Measurements from ENCODE around the gene CHMP3.

The CHMP3 gene

DNA sequence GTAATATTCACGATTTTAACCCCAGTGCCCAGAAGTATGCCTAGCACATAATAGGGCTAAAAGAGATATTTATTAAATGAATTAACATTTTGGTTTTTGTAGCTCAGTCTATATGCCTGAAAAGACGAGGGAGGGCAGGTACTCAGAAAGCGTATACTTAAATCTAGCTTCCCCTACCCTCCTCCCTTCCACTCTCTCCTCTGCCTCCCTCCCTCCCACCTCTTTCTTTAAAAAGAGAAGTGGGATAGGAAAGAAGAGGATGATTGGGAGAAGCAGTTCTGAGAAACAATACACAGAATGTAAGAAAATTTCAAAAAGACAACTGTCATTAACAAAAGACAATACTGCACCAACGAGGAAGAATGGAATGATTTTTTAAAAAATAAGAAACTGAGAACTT is 39.8 kb downstream of the CHMP3 start:
- Histone ChIP-seq H3K27me3 (ENCODE audit: insufficient read depth, low read length) (no peaks in the 10 kb centered on the region), H3K36me3 (ENCODE audit: insufficient read depth, low read depth, low read length) (peaks cover 20% of the 10 kb centered on the region; the same call in 1 of the 2 replicates), H3K4me1 (ENCODE audit: insufficient read depth, low read length) (no peaks in the 10 kb centered on the region), H3K9ac (ENCODE audit: low read depth, low read length) (no peak overlapping the region), H3K9me3 (ENCODE audit: insufficient read depth, low read depth, low read length) (peaks cover 4% of the 10 kb centered on the region; the same call in 1 of the 2 replicates), H3K27ac (ENCODE audit: low read length) (no peak overlapping the region), H3K4me3 (ENCODE audit: low read length) (no peak overlapping the region)

DNA sequence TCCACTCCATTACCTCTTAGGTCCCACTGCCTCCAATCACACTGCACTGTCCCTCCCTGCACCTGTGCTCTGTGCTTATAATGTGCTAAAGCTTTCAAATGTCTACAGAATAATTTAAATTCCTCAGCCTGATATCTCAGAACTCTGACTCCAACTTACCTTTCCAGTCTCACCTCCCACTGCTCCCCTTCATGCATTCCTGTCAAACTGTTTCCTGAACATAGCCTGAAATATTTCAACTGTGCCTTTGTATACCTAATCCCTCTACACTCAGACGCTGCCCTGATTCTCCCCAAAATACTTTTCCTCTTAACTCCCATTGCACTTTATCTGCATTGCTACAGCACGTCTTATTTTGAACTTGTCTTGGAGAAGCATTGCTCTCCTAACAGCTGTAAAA is 40.5 kb downstream of the CHMP3 start:
- no peaks in the 10 kb centered on the region for H3K4me1 ChIP-seq (ENCODE audit: insufficient read depth, low read length)
- H3K27me3 ChIP-seq (ENCODE audit: insufficient read depth, low read length): no peaks in the 10 kb centered on the region

DNA sequence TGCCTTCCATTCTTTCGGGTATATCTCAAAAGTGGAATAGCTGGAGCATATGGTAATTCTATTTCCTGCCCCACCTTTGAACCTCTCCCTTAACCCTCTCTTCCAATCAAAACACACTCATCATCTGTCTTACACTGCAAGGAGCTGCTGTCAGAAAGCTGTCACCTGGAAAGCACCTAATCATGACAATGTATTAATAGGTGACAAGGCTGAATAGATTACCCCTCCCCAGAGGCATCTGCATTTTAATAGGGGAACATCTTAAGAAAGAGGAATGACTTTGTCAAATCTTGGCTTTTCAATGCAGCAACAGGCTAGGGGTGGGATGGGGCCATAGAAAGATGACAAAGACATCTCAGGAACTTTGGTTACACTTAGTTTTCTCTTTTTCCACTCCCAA is 41.3 kb downstream of the CHMP3 start:
- peaks cover 4% of the 10 kb centered on the region; the same call in 1 of the 2 replicates for H3K9me3 ChIP-seq (ENCODE audit: insufficient read depth, low read depth, low read length)
- H3K4me1 ChIP-seq (ENCODE audit: insufficient read depth, low read length): no peaks in the 10 kb centered on the region
- no peaks in the 10 kb centered on the region for H3K27me3 ChIP-seq (ENCODE audit: insufficient read depth, low read length)
- H3K4me3 ChIP-seq (ENCODE audit: low read length): no peak overlapping the region
- peaks cover 8% of the 10 kb centered on the region; the same call in 1 of the 2 replicates for H3K36me3 ChIP-seq (ENCODE audit: insufficient read depth, low read depth, low read length)
- no peak overlapping the region for H3K27ac ChIP-seq (ENCODE audit: low read length)
- no peak overlapping the region for H3K9ac ChIP-seq (ENCODE audit: low read depth, low read length)

More for the DNA sequence above, 40.5 kb downstream of the CHMP3 start:
- no peak overlapping the region for H3K4me3 ChIP-seq (ENCODE audit: low read length)
- H3K9me3 ChIP-seq (ENCODE audit: insufficient read depth, low read depth, low read length): peaks cover 4% of the 10 kb centered on the region; the same call in 1 of the 2 replicates
- H3K27ac ChIP-seq (ENCODE audit: low read length): no peak overlapping the region
- H3K36me3 ChIP-seq (ENCODE audit: insufficient read depth, low read depth, low read length): peaks cover 14% of the 10 kb centered on the region; the same call in 1 of the 2 replicates
- H3K9ac ChIP-seq (ENCODE audit: low read depth, low read length): no peak overlapping the region

DNA sequence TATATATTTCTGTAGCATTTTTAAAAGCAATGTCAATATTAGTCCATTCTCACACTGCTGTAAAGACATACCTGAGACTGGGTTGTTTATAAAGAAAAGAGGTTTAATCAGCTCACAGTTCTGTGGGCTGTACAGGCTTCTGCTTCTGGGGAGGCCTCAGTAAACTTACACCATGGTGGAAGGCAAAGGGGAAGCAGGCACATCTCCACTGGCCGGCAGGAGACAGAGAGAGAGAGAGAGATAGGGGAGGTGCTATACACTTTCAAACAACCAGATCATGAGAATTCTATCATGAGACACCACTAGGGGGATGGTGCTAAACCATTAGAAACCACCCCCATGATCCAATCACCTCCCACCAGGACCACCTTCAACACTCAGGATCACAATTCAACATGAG is 43.1 kb downstream of the CHMP3 start:
- Histone ChIP-seq H3K4me3 (ENCODE audit: low read length) (no peak overlapping the region), H3K36me3 (ENCODE audit: insufficient read depth, low read depth, low read length) (no peaks in the 10 kb centered on the region), H3K27me3 (ENCODE audit: insufficient read depth, low read length) (no peaks in the 10 kb centered on the region), H3K4me1 (ENCODE audit: insufficient read depth, low read length) (no peaks in the 10 kb centered on the region), H3K27ac (ENCODE audit: low read length) (no peak overlapping the region), H3K9me3 (ENCODE audit: insufficient read depth, low read depth, low read length) (peaks cover 4% of the 10 kb centered on the region; the same call in 1 of the 2 replicates), H3K9ac (ENCODE audit: low read depth, low read length) (no peak overlapping the region)

DNA sequence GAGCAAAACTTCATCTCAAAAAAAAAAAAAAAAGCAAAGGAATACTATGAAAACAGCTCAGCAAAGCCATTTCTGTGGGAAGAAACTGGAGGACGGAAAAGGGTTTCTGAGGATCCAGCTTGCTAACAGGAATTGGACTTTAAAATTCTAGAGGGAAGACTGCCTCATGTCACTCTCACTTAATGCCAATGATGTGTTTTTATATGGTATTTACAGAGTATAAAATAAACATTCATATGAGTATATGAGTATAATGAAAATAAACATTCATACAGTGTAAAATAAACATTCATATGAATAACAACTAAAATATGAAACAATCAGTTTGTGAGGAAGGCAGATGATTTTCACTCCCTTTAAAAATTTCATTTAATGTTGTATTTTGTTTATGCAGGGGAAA is 43.9 kb downstream of the CHMP3 start:
- Histone ChIP-seq H3K36me3 (ENCODE audit: insufficient read depth, low read depth, low read length) (no peaks in the 10 kb centered on the region), H3K27me3 (ENCODE audit: insufficient read depth, low read length) (no peaks in the 10 kb centered on the region), H3K9ac (ENCODE audit: low read depth, low read length) (no peak overlapping the region), H3K4me1 (ENCODE audit: insufficient read depth, low read length) (no peaks in the 10 kb centered on the region), H3K9me3 (ENCODE audit: insufficient read depth, low read depth, low read length) (peaks cover 4% of the 10 kb centered on the region; the same call in 1 of the 2 replicates), H3K27ac (ENCODE audit: low read length) (no peak overlapping the region), H3K4me3 (ENCODE audit: low read length) (no peak overlapping the region)

DNA sequence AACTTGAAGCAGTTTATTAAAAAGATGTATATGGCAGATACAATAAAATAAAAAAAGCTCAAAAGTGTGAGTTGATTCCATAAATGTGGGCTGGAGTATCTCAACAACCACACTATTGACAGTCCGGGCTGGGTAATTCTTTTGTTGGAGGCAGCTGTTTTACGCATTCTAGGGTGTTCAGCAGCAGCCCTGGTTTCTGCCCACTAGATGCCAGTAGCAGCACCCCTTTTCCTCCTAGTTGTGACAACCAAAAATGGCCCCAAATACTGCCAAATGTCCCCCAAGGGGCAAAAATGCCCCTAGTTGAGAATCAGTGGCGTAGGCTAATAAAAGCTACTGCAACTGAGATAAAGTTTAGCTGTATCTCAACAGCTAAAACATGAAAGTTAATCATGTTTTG is 44.8 kb downstream of the CHMP3 start:
- H3K4me1 ChIP-seq (ENCODE audit: insufficient read depth, low read length): no peaks in the 10 kb centered on the region
- H3K27ac ChIP-seq (ENCODE audit: low read length): no peak overlapping the region
- H3K9ac ChIP-seq (ENCODE audit: low read depth, low read length): no peak overlapping the region
- H3K36me3 ChIP-seq (ENCODE audit: insufficient read depth, low read depth, low read length): no peaks in the 10 kb centered on the region
- H3K9me3 ChIP-seq (ENCODE audit: insufficient read depth, low read depth, low read length): peaks cover 4% of the 10 kb centered on the region; the same call in 1 of the 2 replicates
- H3K4me3 ChIP-seq (ENCODE audit: low read length): no peak overlapping the region
- no peaks in the 10 kb centered on the region for H3K27me3 ChIP-seq (ENCODE audit: insufficient read depth, low read length)

DNA sequence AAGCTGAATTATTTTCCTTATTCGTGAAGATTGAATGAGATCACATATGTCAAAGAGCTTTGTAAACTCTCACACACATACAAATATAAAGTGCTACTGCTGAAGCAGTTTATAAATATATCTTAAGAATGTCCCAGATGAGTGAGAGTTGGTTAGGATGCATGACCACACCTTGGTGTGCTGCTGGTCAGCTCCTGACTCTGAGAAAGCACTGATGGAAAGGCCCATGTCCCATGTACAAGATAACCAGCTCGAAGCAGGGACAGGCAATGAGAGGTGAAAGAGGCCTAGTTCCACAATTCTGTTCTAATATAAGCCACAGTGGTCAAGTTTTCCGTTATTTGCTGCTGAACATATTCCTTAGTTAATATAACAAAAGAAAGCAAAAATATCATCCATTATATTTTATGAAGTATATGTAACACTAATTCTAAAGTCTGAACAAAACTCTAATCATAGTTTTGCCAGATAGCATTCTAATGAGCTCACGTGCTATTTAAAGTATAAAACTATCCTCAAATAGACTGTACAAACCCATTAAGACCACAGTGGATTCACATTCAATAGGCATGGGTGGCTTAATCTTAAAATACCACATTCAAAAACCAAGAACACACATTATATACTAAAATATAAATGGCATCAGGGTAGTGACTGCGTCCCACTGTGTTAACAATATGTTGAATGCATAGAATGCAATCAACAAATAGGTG is 49.1 kb downstream of the CHMP3 start:
- Histone ChIP-seq H3K27ac (ENCODE audit: low read length) (no peak overlapping the region), H3K36me3 (ENCODE audit: insufficient read depth, low read depth, low read length) (peaks cover 4% of the 10 kb centered on the region; the same call in 1 of the 2 replicates), H3K9ac (ENCODE audit: low read depth, low read length) (no peak overlapping the region), H3K4me1 (ENCODE audit: insufficient read depth, low read length) (no peaks in the 10 kb centered on the region), H3K27me3 (ENCODE audit: insufficient read depth, low read length) (no peaks in the 10 kb centered on the region), H3K9me3 (ENCODE audit: insufficient read depth, low read depth, low read length) (no peaks in the 10 kb centered on the region), H3K4me3 (ENCODE audit: low read length) (no peak overlapping the region)

DNA sequence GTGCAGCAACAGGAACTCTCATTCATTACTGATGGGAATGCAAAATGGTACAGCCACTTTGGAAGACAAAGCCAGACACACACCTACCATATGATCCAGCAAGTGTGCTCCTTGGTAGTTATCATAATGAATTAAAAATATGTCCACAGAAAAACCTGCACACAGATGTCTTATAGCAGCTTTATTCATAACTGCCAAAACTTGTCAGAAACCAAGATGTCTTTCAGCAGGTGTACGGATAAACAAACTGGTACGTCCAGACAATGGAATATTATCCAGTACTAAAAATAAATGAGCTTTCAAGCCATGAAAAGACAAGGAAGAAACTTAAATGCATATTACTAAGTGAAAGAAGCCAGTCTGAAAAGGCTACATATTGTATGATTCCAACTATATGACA is 50.4 kb downstream of the CHMP3 start:
- Histone ChIP-seq H3K27ac (ENCODE audit: low read length) (no peak overlapping the region), H3K36me3 (ENCODE audit: insufficient read depth, low read depth, low read length) (peaks cover 12% of the 10 kb centered on the region; the same call in 1 of the 2 replicates), H3K4me3 (ENCODE audit: low read length) (no peak overlapping the region), H3K27me3 (ENCODE audit: insufficient read depth, low read length) (no peaks in the 10 kb centered on the region), H3K9ac (ENCODE audit: low read depth, low read length) (no peak overlapping the region), H3K4me1 (ENCODE audit: insufficient read depth, low read length) (no peaks in the 10 kb centered on the region), H3K9me3 (ENCODE audit: insufficient read depth, low read depth, low read length) (no peaks in the 10 kb centered on the region)

DNA sequence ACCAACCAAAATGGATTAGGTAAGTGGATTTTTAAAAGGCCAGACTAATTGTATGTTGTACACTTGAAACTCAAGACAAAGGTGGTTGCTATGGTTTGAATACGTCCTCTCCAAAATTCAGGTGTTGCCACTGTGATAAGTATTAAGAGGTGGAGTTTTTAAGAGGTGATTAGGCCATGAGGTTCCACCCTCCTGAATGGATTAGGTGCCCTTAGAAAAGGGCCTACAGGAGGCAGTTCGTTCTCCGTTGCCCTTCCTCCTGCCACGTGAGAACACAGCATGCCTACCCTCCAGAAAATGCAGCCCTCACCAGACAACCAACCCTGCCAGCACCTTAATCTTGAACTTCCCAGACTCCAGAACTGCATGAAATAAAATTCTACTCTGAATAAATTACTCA is 51.2 kb downstream of the CHMP3 start:
- H3K27ac ChIP-seq (ENCODE audit: low read length): no peak overlapping the region
- H3K4me1 ChIP-seq (ENCODE audit: insufficient read depth, low read length): no peaks in the 10 kb centered on the region
- no peak overlapping the region for H3K9ac ChIP-seq (ENCODE audit: low read depth, low read length)
- H3K36me3 ChIP-seq (ENCODE audit: insufficient read depth, low read depth, low read length): peaks cover 12% of the 10 kb centered on the region; the same call in 1 of the 2 replicates
- no peaks in the 10 kb centered on the region for H3K27me3 ChIP-seq (ENCODE audit: insufficient read depth, low read length)
- H3K9me3 ChIP-seq (ENCODE audit: insufficient read depth, low read depth, low read length): no peaks in the 10 kb centered on the region
- H3K4me3 ChIP-seq (ENCODE audit: low read length): no peak overlapping the region

DNA sequence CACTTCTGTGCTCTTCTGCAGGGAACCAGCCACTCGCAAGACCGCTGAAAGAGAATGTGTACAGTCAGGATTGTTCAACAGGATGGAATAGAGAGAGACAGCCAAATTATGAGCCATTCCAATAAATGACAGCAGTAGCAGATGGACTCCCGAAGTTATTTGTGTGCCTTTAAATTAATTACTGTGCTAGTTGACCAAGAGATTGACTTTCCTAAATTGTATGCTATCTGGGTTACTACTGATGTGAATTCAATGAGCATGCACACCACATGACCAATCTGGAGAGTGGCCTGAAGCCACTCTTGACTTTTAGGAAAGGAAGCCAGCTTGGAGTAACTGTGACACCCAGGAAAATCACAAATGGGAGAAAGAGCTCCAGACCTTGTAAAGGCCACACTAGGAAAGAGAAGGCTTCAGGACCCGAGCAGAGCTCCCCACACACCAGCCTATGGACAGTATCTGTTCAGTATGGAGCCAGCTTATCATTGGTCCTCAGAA is 52.8 kb downstream of the CHMP3 start:
- H3K4me1 ChIP-seq (ENCODE audit: insufficient read depth, low read length): no peaks in the 10 kb centered on the region
- no peak overlapping the region for H3K27ac ChIP-seq (ENCODE audit: low read length)
- H3K36me3 ChIP-seq (ENCODE audit: insufficient read depth, low read depth, low read length): peaks cover 16% of the 10 kb centered on the region
- H3K9me3 ChIP-seq (ENCODE audit: insufficient read depth, low read depth, low read length): no peaks in the 10 kb centered on the region
- no peak overlapping the region for H3K4me3 ChIP-seq (ENCODE audit: low read length)
- no peaks in the 10 kb centered on the region for H3K27me3 ChIP-seq (ENCODE audit: insufficient read depth, low read length)
- H3K9ac ChIP-seq (ENCODE audit: low read depth, low read length): no peak overlapping the region

DNA sequence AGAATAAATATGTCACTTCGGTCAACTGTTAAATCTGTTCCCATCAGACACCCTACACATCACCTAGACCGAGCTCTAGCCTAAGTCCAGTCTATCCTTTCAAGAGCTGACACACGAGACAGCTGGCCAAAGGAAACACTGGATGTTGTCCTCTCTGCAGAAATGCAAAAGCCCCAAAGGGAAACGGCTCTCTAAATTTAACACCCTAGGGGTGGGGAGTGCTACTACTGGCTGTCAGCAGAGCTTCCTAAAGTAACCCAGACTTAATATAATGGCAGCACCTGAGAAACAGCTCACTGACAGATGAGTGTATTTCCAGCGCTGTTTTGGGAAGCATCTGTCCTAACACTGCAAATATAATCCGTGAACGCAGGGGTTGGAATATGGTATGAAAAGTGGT is 55.6 kb downstream of the CHMP3 start:
- Histone ChIP-seq H3K9me3 (ENCODE audit: insufficient read depth, low read depth, low read length) (no peaks in the 10 kb centered on the region), H3K4me1 (ENCODE audit: insufficient read depth, low read length) (no peaks in the 10 kb centered on the region), H3K36me3 (ENCODE audit: insufficient read depth, low read depth, low read length) (peaks cover 31% of the 10 kb centered on the region), H3K9ac (ENCODE audit: low read depth, low read length) (no peak overlapping the region), H3K27me3 (ENCODE audit: insufficient read depth, low read length) (no peaks in the 10 kb centered on the region), H3K4me3 (ENCODE audit: low read length) (no peak overlapping the region), H3K27ac (ENCODE audit: low read length) (no peak overlapping the region)
